ENCODE data around the gene SCAF11.

SCAF11 gene

DNA sequence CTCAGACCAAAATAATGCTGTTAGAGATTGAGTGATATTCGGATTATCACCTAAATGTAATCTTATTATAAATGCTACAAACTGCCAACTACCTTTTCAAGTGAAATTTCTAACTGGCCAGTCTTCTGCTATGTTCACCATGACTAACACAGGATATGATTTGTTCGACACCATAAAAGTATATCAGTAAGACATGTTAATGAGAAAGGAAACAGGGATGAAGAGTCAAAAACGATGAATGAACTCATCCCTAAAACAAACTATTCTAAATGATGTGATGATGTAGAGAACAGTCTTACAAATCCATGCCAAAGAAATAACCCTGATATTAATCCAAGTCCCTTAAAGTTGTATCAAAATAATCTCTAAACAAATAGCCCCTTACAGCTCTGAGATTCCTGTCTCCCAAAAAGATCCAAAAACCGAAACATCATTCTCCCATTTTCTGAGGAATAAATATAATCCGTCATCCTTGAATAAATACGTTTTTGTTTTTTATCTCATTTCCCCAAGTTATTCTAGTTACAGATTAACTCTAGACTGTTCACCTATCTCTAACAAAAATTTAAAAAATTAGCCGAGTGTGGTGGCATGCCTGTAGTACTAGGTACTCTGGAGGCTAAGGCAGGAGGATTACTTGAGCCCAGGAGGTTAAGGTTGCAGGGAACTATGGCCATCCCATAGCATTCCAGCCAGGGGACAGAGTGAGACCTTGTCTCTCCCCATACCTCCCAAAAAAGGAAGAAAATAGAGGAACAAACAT lies 9.1 kb downstream of the SCAF11 start:
- no peak for DNase-seq

DNA sequence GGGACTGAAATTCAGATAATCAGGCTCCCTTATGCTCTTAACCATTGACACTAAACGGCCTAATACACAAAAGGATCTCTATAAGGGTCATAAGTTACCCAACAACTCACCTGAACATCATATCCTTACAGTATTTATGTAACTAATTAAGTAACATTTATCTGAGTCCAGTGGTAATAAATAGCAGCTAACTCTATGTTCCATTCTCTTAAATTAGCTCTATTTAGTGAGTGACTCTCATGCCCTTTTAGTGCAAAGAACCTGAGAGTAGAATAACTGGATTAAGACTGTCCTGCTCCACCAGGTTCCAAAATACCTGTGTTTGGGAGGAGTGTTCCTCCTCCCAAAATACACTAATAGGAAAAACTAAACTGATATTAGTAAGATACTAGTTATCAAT lies 9.8 kb downstream of the SCAF11 start:
- no peak for DNase-seq

DNA sequence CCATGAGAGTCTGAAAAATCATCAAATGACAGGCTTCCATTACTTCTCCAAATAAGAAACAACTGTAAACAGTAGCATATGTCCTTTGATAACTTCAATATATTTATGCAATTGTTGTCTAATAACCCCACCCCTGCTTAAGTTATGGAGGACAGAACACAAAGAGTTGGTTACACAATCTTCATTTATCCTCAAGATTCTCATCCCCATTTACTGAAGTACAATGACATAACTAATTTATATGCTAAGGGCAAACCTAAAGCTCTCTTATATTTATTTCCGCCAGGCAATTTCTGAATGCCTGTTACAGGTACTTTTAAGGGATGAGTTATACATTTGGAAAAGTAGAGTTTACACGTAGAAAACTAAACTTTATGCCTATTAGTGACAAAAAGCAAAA lies 12.3 kb downstream of the SCAF11 start:
- no peak for DNase-seq

DNA sequence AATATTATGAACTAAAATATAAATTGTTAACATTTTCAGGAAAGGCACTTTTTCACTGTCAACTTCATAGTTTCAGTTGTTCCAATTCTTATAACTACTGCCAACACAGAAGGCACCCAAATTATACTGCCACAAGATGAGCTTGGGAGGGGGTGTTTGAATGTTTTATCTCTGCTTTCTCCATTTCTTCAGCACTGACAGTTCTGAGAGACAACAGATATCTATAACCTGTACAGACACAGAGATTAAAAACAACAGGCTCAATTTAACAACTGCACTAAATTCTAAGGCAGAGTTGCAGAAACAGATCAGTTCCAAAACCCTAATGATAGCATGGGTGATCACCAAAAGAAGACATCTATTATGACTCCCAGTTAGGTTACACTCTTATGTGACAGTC lies 12.8 kb downstream of the SCAF11 start:
- no peak for DNase-seq

DNA sequence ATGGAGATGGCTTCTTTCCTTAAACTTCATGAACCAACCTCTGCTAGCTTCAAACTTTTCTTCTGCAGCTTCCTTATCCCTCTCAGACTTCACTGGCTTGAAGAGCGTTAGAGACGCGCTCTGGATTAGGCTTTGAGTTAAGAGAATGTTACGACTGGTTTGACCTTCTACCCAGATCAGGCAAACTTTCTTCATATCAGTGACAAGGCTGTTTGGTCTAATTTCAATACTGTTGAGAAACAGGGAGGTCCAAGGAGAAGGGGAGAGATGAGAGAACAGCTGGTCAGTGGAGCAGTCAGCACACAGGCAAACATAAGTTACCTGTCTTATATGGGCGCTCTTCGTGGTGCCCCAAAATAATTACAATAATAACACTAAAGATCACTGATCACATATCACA lies 14.9 kb downstream of the SCAF11 start:
- no peak for DNase-seq

DNA sequence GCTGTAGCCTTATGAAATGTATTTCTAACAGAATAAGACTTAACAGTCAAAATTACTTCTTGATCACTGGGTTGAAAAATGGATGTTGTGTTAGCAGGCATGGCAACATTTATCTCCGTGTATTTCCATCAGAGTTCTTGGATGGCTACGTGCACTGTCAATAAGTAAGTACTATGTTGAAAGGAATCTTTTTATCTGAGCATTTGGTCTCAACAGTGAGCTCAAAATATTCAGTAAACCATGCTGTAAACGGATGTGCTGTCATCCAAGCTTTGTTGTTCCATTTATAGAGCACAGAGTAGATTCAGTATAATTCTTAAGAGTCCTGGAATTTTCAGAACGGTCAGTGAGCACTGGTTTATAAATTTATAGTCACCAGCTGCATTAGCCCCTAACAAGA lies 15.5 kb downstream of the SCAF11 start:
- DNase-seq: no peak

DNA sequence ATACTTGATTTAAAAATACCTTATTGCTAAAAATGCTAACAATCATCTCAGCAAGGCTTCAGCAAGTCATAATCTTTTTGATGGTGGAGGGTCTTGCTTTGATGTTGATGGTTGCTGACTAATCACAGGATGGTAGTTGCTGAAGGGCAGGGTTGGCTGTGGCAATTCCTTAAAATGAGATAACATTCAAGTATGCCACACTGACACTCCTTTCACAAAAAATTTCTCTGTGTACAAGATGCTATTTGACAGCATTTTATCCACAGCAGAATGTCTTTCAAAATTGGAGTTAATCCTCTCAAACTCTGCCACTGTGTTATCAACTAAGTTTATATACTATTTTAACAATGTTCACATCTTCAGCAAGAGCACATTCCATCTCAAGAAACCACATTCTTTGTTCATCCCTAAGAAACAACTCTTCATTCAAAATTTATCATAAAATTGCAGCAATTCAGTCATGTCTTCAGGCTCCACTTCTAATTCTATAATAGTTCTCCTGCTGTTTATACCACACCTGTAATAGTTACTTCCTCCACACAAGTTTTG lies 16.1 kb downstream of the SCAF11 start:
- DNase-seq: no peak

DNA sequence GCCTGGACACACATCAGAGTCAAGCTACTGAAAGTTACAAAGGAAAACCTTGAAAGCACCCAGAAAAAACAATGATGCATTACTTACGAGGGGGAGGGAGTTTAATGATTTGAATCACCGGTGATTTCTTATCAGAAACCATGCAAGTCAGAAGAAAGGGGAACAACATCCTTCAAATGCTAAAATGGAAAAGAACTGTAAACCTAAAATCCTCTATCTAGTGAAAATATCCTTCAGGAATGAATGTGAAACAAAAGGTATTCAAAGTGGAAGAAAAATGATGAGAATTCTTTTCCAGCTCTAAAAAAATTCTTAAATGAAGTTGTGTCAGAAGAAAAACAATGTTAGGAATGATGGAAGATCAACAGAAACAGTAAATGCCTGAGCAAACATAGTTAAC lies 16.8 kb downstream of the SCAF11 start:
- DNase-seq: no peak

DNA sequence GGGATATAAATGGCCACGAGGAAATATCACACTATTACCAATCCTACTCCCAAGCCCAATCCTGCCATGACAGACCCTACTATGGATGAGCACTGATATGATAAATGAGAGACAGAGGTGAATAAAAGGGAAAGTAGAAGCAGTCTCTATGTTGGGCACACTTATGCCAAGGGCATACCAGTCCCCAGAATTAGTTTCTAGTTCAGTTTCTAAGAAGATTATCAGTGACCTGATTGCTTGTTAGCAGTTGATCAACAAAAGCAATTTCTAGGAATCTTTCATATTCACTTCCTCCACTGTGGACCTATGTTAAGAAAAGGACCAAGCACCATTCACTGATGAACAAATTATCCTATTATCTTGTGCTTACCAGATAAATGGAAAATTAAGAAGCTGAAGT lies 20.0 kb downstream of the SCAF11 start:
- no peak for DNase-seq

DNA sequence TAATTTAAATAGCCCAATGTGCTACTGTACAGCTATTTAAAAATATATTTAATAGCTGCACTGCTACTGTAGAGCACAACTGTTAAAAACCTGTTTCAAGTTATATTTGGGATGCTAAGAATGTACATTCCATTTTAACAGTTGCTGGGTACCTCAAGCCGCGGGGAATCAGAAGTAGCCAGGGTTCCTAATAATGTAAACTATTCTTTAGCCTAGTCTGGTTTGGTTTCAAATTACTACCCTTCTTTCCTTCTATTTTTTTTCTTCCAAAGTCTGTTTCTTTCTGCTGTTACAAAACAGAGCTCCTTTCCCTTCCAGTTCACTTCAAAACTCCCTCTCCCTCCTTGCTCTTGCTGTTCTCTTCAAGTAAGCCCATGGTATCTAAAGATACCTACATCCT lies 21.3 kb downstream of the SCAF11 start:
- no peak for DNase-seq

DNA sequence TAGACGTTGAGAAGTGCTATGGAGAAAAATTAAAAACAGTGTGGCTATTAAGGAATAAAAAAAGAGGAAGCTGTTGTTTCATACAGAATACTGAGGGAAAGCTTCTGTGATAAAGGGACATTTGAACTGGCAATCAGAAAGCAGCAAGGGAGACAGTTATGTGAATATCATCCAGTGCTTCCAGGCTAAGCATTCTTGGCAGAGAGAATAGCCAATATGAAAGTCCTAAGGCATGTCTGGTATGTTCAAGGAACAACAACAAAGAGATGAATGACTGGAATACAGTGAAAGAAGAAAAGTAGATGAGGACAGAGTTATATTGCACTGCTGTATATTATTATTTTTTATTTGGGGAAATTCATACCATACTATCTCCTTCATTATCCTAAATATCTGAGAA lies 23.9 kb downstream of the SCAF11 start:
- no peak for DNase-seq

DNA sequence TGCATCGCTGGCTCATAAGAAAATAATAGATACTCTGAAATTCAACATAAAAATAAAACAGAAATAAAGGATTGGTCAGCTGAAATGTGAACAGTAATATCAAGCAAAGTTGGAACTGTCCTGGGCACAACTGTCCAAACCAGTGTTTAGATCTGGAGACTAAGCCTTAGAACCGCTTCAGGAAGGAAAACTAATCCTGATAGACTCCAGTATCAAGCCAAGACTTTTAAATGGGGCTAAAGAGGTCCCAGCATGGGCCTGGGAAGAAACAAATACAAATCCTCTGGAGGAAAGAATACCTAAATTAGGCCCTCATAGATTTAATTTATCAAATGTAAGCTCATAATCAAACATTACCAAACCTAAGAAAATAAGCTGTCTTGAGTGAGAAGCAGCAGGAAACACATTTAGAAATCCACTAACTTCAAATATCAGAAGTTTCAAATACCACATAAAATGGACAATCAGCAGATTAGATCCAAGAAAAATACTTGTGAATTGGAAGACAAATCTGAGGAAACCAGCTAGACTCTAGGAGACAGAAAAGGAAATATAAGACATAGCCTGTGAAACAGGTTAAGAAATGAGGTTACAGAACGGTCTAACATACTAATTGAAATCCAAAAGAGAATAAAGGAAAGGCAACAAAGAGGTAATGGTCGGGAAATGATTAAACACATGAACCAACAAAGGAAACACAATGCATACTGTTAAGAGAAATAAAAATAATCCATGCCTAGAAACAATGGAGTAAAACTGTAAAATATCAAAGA lies 27.6 kb downstream of the SCAF11 start:
- DNase-seq: no peak

DNA sequence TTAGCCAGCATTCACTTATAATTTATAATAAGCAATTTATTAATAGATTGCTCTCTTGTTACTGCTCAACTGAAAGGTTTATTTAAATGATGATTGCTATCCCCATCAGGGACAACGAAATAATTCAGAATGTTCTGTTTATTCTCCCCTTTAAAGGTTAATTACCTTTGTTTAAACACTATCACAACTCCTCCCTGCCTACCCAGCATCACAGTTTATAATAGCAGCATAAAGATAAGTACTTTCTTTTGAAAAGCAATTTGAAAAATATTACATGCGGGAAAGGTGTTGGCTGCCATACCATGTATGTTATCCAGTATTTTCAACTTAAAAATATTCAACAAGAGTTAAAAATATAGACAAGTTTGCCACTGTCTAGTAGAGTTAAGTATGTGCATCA lies 30.6 kb downstream of the SCAF11 start:
- peak; percentile 1 for DNase-seq

DNA sequence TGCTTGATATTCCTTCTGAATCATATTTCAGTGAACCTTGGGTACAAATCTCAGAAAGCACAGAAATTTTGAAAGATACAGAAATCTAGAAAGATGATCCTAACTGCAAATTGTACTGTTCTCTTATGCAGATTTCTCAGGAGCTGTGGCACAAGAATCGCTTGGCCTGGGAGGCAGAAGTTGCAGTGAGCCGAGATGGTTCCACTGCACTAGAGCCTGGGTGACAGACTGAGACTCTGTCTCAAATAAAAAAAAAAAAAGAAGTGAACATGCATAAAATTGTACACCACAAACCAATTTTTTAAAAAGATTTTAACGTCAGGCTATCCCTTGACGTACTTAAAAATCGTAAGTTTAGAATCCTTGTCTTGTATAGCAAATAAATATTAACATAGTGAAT lies 31.3 kb downstream of the SCAF11 start:
- DNase-seq: no peak

DNA sequence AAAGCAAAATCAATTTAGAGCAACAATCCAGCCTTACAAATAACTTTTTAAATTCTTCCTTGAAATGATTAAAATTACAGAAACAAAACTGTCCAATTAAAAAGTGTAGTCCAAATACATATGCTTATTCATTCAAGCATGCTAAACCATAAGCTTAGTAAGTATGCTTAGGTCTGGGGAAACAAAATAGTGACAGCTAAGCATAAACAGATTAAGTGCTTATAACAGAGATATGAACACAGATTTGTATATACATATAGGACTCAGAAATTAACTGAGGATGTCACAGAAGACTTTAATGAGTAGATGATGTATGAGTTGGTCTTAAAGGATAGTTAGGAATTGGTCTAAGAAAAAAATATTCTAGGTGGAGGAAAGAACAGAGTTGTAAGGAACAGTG lies 41.8 kb downstream of the SCAF11 start:
- no peak for DNase-seq

DNA sequence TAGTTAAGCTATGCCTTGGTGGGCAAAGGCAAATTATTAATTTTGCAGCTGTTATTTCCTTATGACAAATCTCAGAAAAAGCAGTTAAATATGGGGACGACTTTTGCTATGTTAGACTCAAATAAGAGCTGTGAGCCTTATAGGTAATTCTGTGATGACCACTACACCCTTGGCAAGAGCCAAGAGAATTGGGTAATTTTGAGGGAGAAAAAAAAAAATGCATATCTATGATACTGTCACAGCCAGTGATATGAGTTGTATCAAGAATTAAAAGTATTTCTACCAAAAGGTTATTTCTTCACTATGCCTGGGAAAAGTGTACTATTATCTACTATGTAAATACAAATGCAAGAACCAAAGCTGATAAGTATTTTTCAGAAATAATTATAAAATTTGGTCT lies 43.9 kb downstream of the SCAF11 start:
- no peak for DNase-seq

DNA sequence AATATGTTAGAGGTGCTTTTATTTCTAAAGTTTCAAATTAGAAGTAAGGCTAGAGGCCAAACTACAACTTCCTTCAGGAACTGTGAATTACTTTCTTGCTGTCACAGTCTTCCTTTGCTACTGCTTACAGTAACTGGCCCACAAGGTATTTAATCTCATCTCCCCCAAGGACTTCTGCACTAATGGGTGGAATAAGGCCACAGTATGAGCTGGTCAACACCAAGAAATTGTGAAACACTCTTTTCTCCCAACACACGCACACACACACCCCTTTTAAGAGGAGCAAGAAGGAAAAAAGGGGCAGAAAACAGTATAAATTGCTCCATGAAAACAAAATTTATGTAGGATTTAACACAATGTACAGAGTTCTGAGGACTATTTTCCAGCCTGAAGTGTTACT lies 45.6 kb downstream of the SCAF11 start:
- DNase-seq: no peak

DNA sequence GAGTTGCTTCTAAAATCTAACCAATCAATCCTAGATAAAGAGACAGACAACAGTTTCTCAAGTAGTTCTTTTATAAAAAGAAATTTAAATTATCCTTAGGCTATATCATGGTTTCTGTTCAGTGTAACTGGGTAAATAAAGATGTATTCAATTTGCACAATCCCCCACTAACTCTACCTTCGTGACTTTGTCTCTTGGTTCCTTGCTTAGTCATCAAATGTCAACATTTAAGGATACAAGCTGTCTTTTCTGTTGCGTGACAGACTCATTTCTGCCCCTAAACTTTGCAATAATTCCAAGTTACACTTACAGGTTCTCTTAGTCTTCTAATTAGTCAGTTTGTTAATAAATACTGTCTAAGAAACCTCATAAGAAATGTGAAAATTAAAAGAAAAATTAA lies 50.6 kb downstream of the SCAF11 start:
- no peak for DNase-seq

DNA sequence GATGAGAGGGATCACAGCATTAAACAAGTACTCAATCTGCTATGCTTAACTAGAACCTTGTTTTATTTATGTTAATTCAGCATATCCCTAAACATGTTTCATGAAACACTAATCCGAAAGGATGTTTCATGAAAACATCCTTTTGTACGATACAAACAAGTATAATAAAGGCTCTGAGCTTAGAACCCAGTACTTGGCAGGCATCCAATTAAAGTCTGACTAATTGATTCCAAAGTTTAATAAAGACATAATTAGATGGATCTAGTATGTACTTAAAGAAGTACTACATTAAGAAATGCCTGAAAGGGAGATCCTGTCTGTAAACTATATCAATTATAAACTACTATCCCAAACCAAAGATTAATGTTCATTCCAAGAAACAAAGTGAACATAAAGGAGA lies 51.8 kb downstream of the SCAF11 start:
- no peak for DNase-seq

DNA sequence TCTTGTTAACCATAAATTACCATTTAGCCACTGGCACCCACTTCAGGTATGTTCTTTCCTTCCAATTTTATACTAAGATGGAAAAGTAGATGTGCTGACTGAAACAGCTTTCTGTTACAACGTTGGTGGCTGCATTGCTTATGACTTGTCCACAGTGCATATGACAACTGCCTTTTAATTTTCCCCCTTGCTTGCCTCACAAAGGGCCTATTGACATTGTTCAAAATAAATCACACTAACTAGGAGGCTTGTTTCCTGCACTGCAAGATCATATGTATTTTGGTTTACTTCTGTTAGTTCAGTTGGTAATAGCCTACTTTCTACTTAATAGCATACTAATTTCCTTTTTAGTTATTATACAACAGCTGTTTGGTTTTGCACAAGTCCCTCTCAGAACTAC lies 55.4 kb downstream of the SCAF11 start:
- DNase-seq: no peak

DNA sequence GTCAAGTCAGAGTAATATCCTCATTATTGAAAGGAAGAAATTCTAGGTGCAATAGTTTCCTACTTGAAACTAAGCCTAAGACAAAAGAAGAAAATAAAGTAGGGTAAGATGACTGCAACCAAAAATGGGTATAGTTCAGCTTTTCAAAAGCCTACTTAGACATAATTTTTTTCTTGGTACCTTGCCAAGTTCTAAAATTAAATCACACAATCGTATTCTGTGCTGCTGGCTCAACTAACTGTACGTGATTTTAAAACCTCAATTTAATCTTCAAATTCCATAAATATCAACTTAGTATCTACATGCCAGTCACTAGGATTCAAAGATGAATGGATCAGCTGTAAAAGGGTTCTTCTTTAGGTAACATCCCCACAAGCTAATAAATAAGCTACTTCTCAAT lies 56.9 kb downstream of the SCAF11 start:
- DNase-seq: no peak

DNA sequence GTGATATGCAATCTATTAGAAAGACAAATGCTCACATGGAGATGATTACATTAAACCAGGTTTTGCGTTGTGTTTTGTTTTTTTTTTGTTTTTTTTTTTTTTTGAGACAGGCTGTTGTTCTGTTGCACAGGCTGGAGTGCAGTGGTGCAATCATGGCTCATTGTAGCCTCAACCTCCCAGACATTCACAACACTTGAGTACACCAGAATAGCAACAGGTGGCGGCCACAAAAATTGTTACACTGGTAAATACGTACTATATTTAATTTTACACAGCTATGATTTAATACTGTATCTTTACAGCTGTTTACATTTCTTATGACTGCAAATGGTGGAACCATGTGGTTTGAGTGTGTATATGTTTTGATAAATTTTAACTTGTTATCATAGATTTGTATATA lies 60.0 kb downstream of the SCAF11 start:
- DNase-seq: no peak

DNA sequence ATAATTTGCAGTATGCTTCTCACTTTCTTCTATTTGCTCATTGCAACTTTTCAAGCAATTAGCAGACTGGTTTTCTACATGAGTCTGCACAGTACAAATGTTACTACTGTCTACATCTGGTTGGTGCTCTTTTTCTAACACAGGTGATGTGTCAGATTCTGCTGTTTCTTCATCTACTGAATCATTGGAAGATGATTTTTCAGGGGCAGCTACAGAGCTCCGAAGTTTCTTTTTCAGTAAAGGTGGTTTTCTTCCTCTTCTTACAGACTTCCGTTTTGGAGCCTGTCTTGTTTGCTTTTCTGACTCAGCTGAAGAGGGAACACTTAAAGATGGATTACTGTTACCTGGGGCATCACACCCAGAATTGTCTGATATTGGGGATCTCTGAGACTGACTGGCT lies 62.1 kb downstream of the SCAF11 start:
- no peak for DNase-seq

DNA sequence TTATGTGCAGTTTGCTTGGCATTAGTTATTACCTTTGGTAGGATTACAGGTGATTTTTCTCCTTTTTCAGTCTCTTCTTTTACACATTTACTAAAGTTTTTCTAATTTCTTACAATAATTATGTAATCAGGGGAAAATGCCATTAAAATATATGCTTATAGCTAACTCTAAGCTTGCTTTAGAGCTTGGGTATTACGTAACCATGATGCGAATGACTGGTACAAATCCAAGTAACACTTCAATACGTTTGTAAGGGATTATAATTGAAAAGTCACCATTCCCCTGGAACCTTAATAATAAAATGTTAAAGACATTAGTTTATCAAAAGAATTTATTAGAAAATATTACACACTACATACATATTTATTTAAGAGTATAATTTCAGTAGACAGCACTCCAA lies 71.6 kb downstream of the SCAF11 start:
- DNase-seq: no peak

DNA sequence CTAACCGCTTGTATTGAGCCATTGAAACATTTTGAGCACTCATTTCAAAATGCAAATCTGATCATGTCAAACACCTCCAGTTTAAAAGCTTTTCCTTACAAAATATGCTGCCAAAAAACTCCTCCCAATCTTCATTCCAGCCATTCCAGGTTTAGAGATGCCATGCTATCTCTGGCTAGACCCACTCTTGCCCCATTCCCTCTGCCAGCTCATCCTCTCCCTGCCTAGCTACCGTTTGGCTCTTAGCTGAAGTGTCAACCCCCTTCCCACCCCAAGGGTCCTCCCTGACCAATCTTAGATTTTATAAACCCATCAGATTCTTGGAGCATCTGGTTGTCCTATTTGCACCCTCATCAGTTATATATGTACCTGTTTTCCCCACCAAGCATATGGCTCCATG lies 75.0 kb downstream of the SCAF11 start:
- DNase-seq: no peak

Data from NCI-H2227 treated with DMSO at 0.1 percent for 48 hours (cell line).